GM13977 (cell line): ENCODE results near the gene EPAS1.

Experiments used
- DNase-seq: peaks from one replicate; pipeline ENCODE4 v3.0.0; 2012; ENCODE audit warnings: low spot score
- CTCF ChIP-seq: IDR thresholded peaks from 2 replicates; pipeline ENCODE4 v1.5.1; 2012; ENCODE audit warnings: mild to moderate bottlenecking, control low read depth; ENCODE audit not compliant: insufficient read depth; ENCODE audit errors: extremely low read depth, missing control alignments
- in situ Hi-C: fragments of 300-500 bp; cut with MboI; formaldehyde crosslinking; loops from one replicate; pipeline ENCODE4 v1.12.0; 2022; ENCODE audit warnings: low sequenced_read_pairs, low pct_unique_long_range_greater_than_20kb, mixed read lengths, inconsistent platforms; ENCODE audit not compliant: unreplicated experiment

Gene EPAS1

GRCh38 chr2:46297546-46298271 lies 502 bp downstream of the EPAS1 start:
- in situ Hi-C loops, result no loop called here
- DNase-seq, result peak; percentile 76
- no peak for TF ChIP-seq CTCF

GRCh38 chr2:46298272-46298521 lies 990 bp downstream of the EPAS1 start:
- in situ Hi-C loops, result no loop called here
- no peak for DNase-seq
- TF ChIP-seq CTCF, result no peak

GRCh38 chr2:46298522-46299353 lies 1.5 kb downstream of the EPAS1 start:
- peak; percentile 70 for DNase-seq
- in situ Hi-C loops, result no loop called here
- TF ChIP-seq CTCF, result peak; percentile 45

GRCh38 chr2:46299365-46300263 lies 2.4 kb downstream of the EPAS1 start:
- DNase-seq, result peak; percentile 48
- in situ Hi-C loops, result no loop called here
- TF ChIP-seq CTCF, result no peak

- in situ Hi-C loops, result no loop called here
- no peak for TF ChIP-seq CTCF
- no peak for DNase-seq
These were observed 3.2 kb downstream of the EPAS1 start for GRCh38 chr2:46300406-46300832.

- no peak for TF ChIP-seq CTCF
- in situ Hi-C loops, result no loop called here
- no peak for DNase-seq
These were observed 4.9 kb downstream of the EPAS1 start for GRCh38 chr2:46302005-46302695.
